ENCODE measurements around the gene CTNNA2.

DNA sequence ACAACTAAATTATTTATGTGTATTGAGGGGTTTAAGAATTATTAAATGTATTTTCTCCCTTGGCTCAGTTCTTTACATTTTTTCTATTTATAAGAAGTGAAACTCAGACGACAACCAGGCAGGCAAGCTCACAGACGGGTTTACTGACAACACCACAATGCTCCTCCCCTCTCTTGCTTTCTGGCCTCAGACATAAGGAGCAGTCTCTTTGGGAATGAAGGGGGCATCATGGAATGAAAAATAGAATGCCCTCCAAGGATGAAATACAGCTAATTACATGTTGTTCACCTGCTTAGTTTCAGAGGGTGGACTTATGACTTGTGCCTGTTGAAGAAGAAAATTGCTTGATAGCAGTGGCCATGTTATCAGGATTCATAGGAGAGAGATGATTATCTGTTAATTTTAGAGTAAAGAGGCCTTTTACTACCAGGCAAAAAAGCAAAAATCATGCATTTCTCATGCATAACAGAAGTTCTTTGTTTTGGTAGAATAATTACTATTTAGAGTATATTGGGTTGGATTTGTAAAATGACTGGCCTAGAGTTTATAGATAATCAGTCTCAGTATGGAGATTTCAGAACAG, 963.8 kb downstream of the CTNNA2 start:
- TF ChIP-seq ZBTB17 (CRISPR knock-in tag; IDR thresholded peaks at IDR 0.05) (no peak), ZBTB1 (CRISPR knock-in tag; IDR thresholded peaks at IDR 0.05; ENCODE audit: borderline replicate concordance, low read depth) (no peak), CEBPB (tag; IDR thresholded peaks at IDR 0.05) (no peak), SRSF1 (IDR thresholded peaks at IDR 0.05; ENCODE audit: low read depth, low read length) (no peak), FOXM1 (IDR thresholded peaks at IDR 0.05; ENCODE audit: low read depth) (no peak), FOXM1 (CRISPR knock-in tag; IDR thresholded peaks at IDR 0.05; ENCODE audit: low read depth) (no peak), ZNF24 (IDR thresholded peaks at IDR 0.05) (no peak), HDAC2 (IDR thresholded peaks at IDR 0.05) (no peak), CUX1 (CRISPR knock-in tag; IDR thresholded peaks at IDR 0.05) (no peak), EGR1 (conservative IDR thresholded peaks at IDR 0.05) (no peak), ZBTB5 (IDR thresholded peaks at IDR 0.05) (no peak)
- TF ChIP-seq, protein P1, sequence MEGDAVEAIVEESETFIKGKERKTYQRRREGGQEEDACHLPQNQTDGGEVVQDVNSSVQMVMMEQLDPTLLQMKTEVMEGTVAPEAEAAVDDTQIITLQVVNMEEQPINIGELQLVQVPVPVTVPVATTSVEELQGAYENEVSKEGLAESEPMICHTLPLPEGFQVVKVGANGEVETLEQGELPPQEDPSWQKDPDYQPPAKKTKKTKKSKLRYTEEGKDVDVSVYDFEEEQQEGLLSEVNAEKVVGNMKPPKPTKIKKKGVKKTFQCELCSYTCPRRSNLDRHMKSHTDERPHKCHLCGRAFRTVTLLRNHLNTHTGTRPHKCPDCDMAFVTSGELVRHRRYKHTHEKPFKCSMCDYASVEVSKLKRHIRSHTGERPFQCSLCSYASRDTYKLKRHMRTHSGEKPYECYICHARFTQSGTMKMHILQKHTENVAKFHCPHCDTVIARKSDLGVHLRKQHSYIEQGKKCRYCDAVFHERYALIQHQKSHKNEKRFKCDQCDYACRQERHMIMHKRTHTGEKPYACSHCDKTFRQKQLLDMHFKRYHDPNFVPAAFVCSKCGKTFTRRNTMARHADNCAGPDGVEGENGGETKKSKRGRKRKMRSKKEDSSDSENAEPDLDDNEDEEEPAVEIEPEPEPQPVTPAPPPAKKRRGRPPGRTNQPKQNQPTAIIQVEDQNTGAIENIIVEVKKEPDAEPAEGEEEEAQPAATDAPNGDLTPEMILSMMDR (IDR thresholded peaks at IDR 0.05 in 2 of 3, conservative IDR thresholded peaks at IDR 0.05 in 1 of 3; ENCODE audit: insufficient read depth in 2 of 3, low read depth in 1 of 3, low read length in 3 of 3) = no peak

All from K562 (cell line).